Endodermal cell (in vitro differentiated cells): ENCODE measurements around the gene CNKSR1. TPM values are rescaled to one million over a fixed set of nuclear protein-coding genes. Genes with fewer than 3 reads are reported as not detected.

Source experiments
- DNase-seq: peaks from one replicate; pipeline ENCODE4 v3.0.0-alpha.2; 2017
- H3K27ac ChIP-seq: 2 replicates; pipeline ENCODE4 v1.5.1; 2013; ENCODE audit warnings: mild to moderate bottlenecking, low read depth, low read length, moderate library complexity
- H3K27me3 ChIP-seq: 2 replicates; pipeline ENCODE4 v1.6.1; 2013; ENCODE audit warnings: mild to moderate bottlenecking, low read length, moderate library complexity; ENCODE audit not compliant: insufficient read depth, control insufficient read depth, poor library complexity, severe bottlenecking
- H3K36me3 ChIP-seq: 2 replicates; pipeline ENCODE4 v1.7.0; 2013; ENCODE audit warnings: mild to moderate bottlenecking, low read length, moderate library complexity; ENCODE audit not compliant: control insufficient read depth, insufficient read depth
- H3K4me1 ChIP-seq: one replicate; pipeline ENCODE4 v1.7.0; 2013; ENCODE audit warnings: low read length; ENCODE audit not compliant: control insufficient read depth, insufficient read depth
- H3K4me3 ChIP-seq: 2 replicates; pipeline ENCODE4 v1.5.1; 2013; ENCODE audit warnings: mild to moderate bottlenecking, low read length, moderate library complexity
- H3K9ac ChIP-seq: 2 replicates; pipeline ENCODE4 v1.6.1; 2013; ENCODE audit warnings: mild to moderate bottlenecking, low read length, moderate library complexity; ENCODE audit not compliant: poor library complexity, severe bottlenecking; ENCODE audit errors: extremely low read depth
- H3K9me3 ChIP-seq: 2 replicates; pipeline ENCODE4 v1.6.1; 2013; ENCODE audit warnings: mild to moderate bottlenecking, low read length, moderate library complexity; ENCODE audit not compliant: control insufficient read depth
- H3K27ac Mint-ChIP-seq: 2 replicates; pipeline ENCODE4 v1.8.0; 2020; ENCODE audit warnings: mixed read lengths
- H3K27me3 Mint-ChIP-seq: 2 replicates; pipeline ENCODE4 v1.8.0; 2021; ENCODE audit warnings: mild to moderate bottlenecking, mixed read lengths; ENCODE audit not compliant: insufficient read depth
- H3K36me3 Mint-ChIP-seq: 2 replicates; pipeline ENCODE4 v1.8.0; 2020; ENCODE audit warnings: low read depth, mixed read lengths
- H3K4me1 Mint-ChIP-seq: 2 replicates; pipeline ENCODE4 v1.8.0; 2020; ENCODE audit warnings: mixed read lengths
- H3K4me3 Mint-ChIP-seq: 2 replicates; pipeline ENCODE4 v1.8.0; 2020; ENCODE audit warnings: mild to moderate bottlenecking, moderate library complexity, mixed read lengths
- H3K9me3 Mint-ChIP-seq: 2 replicates; pipeline ENCODE4 v1.8.0; 2020; ENCODE audit warnings: mild to moderate bottlenecking, mixed read lengths
- WGBS, 2 experiments: methylation state at CpG; one replicate each; pipeline versions ENCODE4 v1.1.5 to v1.1.7; 2013; ENCODE audit warnings: missing lambda C conversion rate in 2 of 2, mixed read lengths in 1 of 2; ENCODE audit not compliant: insufficient coverage in 1 of 2, insufficient read length in 1 of 2; 5-methylcytosine and 5-hydroxymethylcytosine counted together
- total RNA-seq, 2 donors: library from RNA; stranded (reverse); fragmentation: NEBNext Ultra II Directional in 1 of 2; extraction: Animal tissue kit (Norgen Biotek cat#: 25700) in 1 of 2; gene quantifications; 2 replicates in 1 of 2; 3 replicates in 1 of 2; pipeline ENCODE4 v1.2.1, GENCODE V29; 2021
- TF ChIP-seq, protein P1 (sequence below): fragments of 200-600 bp; sonication (generic); conservative IDR thresholded peaks from 2 replicates; pipeline ENCODE4 v1.5.0; 2021; ENCODE audit warnings: antibody characterized with exemption, mild to moderate bottlenecking

Gene CNKSR1
- total RNA-seq, 2 donors from 2014 or later: 35.8 to 44.1 TPM

DNA sequence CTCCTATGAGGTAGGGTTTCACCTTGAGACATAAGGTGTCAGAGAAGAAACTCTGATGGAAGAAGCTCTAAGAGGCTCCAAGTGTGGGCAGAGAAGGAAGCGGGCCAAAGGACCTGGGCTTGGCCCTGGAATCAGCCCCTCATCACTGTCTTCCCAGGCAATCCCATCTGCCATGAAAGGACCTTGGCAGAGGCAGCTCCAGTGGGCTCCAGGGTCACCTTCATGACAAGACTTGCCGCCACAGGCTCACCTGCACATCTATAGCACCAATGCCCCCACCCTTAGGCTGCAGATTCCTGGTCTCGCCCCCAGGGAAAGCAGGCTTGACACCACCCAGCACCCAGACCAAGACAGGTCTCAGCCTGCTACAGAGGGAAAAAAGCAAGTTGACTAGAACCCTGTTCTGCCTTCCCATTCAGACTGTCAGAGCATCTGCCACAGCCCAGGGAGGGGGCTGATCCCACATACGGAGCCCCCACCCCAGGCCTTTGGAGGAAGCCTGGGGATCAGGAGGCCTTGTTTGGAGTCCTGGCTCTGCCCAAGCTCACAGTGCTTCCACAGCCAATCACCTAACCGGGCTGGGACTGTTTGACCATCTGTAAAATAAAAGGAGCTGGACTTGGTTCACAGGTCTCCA is 18.9 kb upstream of the CNKSR1 start:
- H3K9ac ChIP-seq: no peak overlapping the region
- H3K27me3 ChIP-seq: peaks cover 59% of the 10 kb centered on the region

DNA sequence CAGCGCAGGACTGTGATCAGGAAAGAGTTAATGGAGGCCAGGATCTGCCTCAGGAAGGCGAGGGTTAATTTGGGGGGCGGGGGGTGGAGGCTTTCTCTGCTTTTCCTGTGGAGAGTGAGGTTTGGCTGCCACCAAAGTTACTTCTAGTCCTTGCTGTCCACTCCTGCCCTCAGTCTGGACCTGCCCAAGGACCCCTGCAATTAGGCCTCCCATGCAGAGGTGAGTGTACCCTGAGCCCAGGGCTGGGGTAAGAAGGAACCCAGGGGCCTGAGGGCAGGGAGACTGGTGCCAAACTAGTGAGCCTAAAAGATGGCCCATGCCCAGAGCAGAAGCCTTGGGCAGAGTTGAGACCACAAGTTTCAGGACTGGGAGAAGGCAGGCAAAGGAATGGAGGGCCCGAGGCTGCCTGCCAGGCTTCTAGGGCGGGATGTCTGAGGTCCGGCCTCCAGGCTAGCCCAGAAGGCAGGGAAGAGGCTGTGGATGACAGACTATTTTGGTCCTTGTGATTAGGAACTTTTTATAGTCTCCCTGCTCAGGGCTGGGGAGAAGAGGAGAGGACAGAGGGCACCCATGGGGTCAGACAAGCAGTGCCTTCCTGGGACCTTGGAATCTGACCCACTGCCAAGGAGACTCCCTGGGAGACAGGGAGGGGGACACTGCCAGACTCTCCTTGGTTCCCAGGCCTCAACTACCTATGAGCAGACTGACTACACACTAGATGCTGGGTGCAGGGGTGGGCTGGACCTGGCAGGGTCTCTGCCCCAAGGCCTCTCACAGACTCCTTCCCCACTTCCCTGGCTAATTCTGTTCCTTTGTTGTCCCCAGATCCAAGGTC is 18.2 kb upstream of the CNKSR1 start, which contains the start of gene FAM110D:
TSS of gene FAM110D (plus strand) at position 172 of the 835 bp plus-strand sequence. CDS start 2,213 bp downstream, outside the sequence.
- TF ChIP-seq, protein P1, sequence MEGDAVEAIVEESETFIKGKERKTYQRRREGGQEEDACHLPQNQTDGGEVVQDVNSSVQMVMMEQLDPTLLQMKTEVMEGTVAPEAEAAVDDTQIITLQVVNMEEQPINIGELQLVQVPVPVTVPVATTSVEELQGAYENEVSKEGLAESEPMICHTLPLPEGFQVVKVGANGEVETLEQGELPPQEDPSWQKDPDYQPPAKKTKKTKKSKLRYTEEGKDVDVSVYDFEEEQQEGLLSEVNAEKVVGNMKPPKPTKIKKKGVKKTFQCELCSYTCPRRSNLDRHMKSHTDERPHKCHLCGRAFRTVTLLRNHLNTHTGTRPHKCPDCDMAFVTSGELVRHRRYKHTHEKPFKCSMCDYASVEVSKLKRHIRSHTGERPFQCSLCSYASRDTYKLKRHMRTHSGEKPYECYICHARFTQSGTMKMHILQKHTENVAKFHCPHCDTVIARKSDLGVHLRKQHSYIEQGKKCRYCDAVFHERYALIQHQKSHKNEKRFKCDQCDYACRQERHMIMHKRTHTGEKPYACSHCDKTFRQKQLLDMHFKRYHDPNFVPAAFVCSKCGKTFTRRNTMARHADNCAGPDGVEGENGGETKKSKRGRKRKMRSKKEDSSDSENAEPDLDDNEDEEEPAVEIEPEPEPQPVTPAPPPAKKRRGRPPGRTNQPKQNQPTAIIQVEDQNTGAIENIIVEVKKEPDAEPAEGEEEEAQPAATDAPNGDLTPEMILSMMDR: no peak
- Histone ChIP-seq H3K9me3 (no peaks in the 10 kb centered on the region), H3K9ac (no peak within 1 kb of the TSS), H3K27me3 (peaks cover 62% of the 10 kb centered on the region), H3K27ac (no peak within 1 kb of the TSS), H3K4me3 (peak within 1 kb of the TSS; percentile 26), H3K4me1 (peaks cover 9% of the 10 kb centered on the region), H3K36me3 (no peaks in the 10 kb centered on the region)
- H3K27me3 Mint-ChIP-seq: peaks cover 77% of the 10 kb centered on the region
- H3K4me1 Mint-ChIP-seq: peaks cover 48% of the 10 kb centered on the region
- no peaks in the 10 kb centered on the region for H3K9me3 Mint-ChIP-seq
- H3K4me3 Mint-ChIP-seq: peak within 1 kb of the TSS; percentile 41
- H3K27ac Mint-ChIP-seq: no peak within 1 kb of the TSS
- WGBS, 2 experiments: 46 to 67% methylated on average over 1 to 6 of the region's 6 CpGs
- no peaks in the 10 kb centered on the region for H3K36me3 Mint-ChIP-seq
- DNase-seq: peak; percentile 72

More for the DNA sequence above, 18.9 kb upstream of the CNKSR1 start:
- TF ChIP-seq, protein P1: no peak
- Histone ChIP-seq H3K27ac (no peak overlapping the region), H3K36me3 (no peaks in the 10 kb centered on the region), H3K4me3 (peak overlapping the region; percentile 26), H3K9me3 (no peaks in the 10 kb centered on the region), H3K4me1 (peaks cover 9% of the 10 kb centered on the region)
- DNase-seq: peak; percentile 52
- WGBS, 2 experiments: 80 to 100% methylated on average over 1 to 5 of the region's 5 CpGs
- Mint-ChIP-seq H3K4me3 (peak overlapping the region; percentile 41), H3K9me3 (no peaks in the 10 kb centered on the region), H3K36me3 (no peaks in the 10 kb centered on the region), H3K4me1 (peaks cover 48% of the 10 kb centered on the region), H3K27ac (no peak overlapping the region), H3K27me3 (peaks cover 78% of the 10 kb centered on the region)

DNA sequence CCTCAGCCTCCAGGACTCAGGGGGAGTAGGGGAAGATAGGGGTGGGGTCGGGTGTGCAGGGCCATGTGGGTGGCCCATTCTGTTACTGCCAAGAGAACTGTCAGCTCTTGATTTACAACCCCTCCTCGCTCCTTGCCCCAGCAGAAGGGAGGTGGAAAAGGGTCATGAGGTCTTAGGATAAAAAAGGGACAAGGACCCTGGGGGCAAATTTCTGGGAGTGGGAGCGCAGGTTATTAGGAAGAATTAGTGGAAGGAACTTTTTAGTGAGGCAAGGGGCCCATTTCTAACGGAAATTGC is 17.6 kb upstream of the CNKSR1 start:
- DNase-seq: no peak
- Mint-ChIP-seq H3K27me3 (peaks cover 75% of the 10 kb centered on the region), H3K36me3 (no peaks in the 10 kb centered on the region), H3K9me3 (no peaks in the 10 kb centered on the region), H3K4me3 (no peak overlapping the region), H3K27ac (no peak overlapping the region), H3K4me1 (peaks cover 50% of the 10 kb centered on the region)
- Histone ChIP-seq H3K36me3 (no peaks in the 10 kb centered on the region), H3K9me3 (no peaks in the 10 kb centered on the region), H3K9ac (no peak overlapping the region), H3K4me1 (peaks cover 9% of the 10 kb centered on the region), H3K27me3 (peaks cover 62% of the 10 kb centered on the region), H3K4me3 (no peak overlapping the region), H3K27ac (no peak overlapping the region)
- 30 to 85% methylated on average over 2 to 4 of the region's 4 CpGs for WGBS, 2 experiments
- TF ChIP-seq, protein P1: no peak
